AG09319 (cell line): ENCODE results near the gene MAPK6.

ENCODE experiments used
- DNase-seq: peaks from one replicate; pipeline ENCODE4 v3.0.0-alpha.2; 2010; ENCODE audit warnings: low read depth; ENCODE audit errors: extremely low read depth
- CTCF ChIP-seq: IDR thresholded peaks from 2 replicates; pipeline ENCODE4 v1.5.1; 2011; ENCODE audit warnings: low read depth, mild to moderate bottlenecking, inconsistent platforms, low read length, moderate library complexity

MAPK6 gene

DNA sequence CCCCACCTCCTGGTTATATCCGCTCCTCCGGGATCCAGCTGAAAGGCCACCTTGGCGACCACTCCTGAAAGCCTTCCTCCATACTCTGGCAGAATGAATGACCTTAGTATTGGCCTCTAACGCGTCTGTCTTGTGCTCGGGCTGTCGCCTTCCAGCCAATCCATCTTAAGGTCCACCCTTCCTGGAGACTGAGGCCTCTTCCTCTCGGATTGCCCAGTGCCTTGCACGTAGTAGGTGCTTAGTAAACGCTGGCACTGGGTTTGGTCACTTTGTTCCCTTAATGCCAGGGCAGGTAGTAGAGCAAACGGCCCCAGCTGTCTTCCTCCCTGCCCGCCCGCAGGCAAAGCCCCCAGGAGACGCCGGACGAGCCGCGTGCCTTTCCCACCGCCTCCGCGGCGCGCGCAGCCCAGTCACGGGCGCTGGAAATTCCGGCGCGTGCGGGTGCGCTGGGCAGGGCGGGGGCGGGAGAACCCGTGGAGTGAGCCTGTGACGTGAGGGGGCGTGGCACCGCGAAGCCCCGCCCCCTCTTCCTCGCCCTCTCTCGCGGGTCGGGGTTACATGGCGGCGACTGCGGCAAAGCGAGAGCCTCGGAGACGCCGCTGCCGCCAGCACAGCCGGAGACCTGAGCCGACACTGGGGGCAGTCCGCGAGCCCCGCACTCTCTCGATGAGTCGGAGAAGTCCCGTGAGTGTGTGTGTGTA lies at the start of gene MAPK6:
MAPK6 (plus strand) TSS at position 527 of the 701 bp plus-strand sequence. CDS start 27,242 bp downstream, outside the sequence.
- no peak for TF ChIP-seq CTCF
- DNase-seq: peak; percentile 90

DNA sequence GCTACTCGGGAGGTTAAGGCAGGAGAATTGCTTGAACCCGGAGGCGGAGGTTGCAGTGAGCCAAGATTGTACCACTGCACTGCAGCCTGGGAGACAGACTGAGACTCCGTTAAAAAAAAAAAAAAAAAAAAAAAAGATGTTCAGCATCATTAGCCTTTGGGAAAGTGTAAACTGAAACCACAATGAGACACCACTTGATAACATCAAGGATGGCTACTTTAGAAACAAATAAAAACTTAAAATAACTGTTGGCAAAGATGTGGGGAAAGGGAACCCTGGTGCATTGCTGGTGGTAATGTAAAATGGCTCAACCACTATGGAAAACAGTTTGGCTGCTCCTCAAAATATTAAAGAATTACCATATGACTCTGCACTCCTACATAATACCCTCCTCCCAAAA lies 49.3 kb upstream of the MAPK6 start:
- TF ChIP-seq CTCF: no peak
- DNase-seq: no peak

GRCh38 chr15:51970132-51970817 lies 48.7 kb upstream of the MAPK6 start:
- TF ChIP-seq CTCF: no peak
- no peak for DNase-seq

DNA sequence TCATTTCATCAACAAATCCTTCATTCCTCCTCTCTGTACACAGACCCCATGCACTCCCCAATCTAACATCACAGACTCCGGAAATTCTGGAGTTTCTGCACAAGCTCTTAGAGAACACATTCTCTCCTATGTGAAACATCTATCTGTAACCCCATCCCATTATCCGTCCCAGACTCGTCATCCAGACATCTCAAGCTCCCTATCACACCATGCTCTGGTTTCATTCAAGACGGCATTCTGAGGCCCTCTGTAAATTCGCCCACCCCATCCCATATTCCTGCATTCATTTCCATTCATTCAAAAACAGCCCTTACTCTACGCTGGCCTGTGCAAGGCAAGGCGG lies 48.0 kb upstream of the MAPK6 start:
- DNase-seq: no peak
- TF ChIP-seq CTCF: no peak

DNA sequence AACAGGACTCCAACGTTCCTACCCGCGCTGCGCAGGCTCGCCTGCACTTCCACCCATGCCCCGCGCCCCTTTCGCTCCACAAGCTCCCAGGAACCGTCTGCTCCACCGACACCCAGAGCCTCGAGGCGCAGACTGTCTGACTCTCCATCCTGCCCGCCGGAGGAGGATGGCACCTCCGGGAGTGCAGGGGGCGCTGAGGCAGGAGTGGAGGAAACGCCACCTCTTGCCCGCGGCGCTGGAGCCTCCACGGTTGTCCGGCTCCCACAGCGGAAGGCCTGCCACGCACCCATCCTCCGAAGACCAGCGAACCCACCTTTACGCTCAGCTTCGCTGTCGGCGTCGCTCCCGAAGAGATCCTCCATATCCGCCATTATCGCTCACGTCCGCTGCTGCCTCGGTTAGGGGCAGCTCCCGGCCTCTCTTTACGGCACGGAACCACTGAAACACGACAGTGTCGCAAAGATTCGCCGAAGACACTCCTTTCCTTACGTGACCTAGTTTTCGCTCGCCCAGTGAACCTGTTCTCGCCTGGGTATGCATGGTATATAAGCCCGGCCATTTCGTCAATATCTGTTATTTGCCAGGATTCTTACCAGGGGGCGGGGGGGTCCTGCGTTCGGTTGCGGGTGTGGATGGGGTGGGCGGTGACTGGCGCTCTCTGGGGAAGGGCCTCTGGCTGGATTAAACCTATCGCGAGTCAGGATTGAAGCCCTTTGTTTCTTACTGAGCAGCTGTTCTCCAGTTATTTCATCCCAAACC lies 47.5 kb upstream of the MAPK6 start, which contains the start of gene LEO1:
LEO1 (minus strand) TSS at position 404 of the 759 bp plus-strand sequence; CDS start at position 371, 33 bp downstream.
- TF ChIP-seq CTCF: peak; percentile 55
- peak; percentile 96 for DNase-seq

- no peak for DNase-seq
- TF ChIP-seq CTCF: no peak
These were observed 45.8 kb upstream of the MAPK6 start for GRCh38 chr15:51973220-51973619.

GRCh38 chr15:51973775-51974174 lies 45.2 kb upstream of the MAPK6 start:
- no peak for TF ChIP-seq CTCF
- DNase-seq: no peak
